Occipital lobe (tissue), 3 donors: Measurements from ENCODE around the gene KRT76. TPM values are rescaled to one million over a fixed set of nuclear protein-coding genes. Genes with fewer than 3 reads are reported as not detected.

ENCODE experiments used
- DNase-seq: peaks from one replicate; lab custom pipeline; 2025; lab: John Stamatoyannopoulos, UW
- small RNA-seq: library from RNA; depleted of rRNA; stranded (forward); fragments of <200 nt; gene quantifications from one replicate; pipeline ENCODE3, GENCODE V24; 2014
- total RNA-seq: library from RNA; depleted of rRNA; stranded (reverse); fragments of >200 nt; gene quantifications from one replicate; pipeline ENCODE4 v1.2.3, GENCODE V29; 2014

Gene KRT76
- total RNA-seq, 1 donor from 2014 or later = not detected

DNA sequence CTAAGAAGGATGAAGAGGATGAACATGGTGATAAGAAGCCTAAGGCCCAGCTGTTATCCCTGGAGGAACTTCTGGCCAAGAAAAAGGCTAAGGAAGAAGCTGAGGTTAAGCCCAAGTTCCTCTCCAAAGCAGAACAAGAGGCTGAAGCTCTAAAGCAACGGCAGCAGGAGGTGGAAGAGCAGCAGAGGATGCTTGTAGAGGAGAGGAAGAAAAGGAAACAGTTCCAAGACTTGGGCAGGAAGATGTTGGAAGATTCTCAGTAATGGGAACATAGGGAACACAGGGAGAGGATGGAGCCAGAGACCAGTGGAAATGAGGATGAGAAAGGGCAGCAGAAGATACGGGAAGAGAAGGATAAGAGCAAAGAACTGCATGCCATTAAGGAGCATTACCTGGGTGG is 46.4 kb downstream of the KRT76 start:
- no peak for DNase-seq

DNA sequence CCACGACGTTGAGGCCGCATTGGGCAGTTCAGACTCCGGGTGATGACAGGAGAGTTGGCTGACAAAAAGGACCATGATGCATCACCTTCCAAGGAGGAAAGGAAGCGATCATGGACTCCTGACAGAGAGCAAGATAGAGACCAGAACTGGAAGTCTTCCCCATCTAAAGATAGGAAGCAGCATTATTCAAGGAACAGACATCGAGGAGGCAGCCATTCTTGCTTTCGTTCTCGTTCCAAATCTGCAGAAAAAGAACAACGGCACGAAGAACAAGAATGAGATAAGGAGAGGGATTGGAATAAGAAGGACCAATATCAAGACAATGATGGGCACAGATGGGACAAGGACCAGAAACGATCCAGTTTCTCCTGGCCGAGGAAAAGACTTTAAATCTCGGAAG is 46.8 kb downstream of the KRT76 start:
- DNase-seq = no peak

DNA sequence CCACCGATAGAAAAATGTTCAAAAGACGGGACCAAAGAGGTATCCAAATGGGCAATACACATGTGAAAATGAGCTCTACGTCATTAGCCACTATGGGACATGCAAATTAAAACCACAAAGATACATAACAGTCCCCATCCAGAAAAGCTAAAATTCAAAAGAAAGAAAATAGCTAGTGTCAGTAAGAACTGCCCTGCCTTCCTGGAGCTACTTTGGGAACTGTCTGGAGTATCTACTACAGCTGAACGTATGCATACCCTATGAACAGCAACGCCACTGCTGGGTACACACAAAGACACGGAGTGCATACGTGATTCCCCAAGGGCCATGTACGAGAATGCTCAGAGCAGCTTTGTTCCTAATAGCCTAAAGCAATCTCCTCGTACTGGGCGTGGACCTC is 48.0 kb downstream of the KRT76 start:
- DNase-seq = no peak

DNA sequence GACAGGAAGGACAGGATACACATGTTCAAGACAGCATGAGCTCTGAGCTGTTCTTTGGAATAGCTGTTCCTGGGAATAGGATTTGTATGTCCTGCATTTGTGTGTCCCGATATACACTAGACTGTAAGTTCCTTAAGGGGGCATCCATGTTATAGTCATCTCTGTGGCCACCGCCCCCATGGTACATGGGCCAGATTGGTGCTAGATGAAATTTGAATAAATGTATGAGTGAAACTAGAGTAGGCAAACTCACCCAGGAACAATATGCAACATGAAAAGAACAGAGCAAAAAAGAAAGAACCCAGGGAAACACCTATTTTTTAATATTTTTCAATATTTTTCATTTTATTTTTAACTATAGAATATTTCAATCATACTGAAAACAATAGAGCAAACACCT is 48.8 kb downstream of the KRT76 start:
- no peak for DNase-seq

DNA sequence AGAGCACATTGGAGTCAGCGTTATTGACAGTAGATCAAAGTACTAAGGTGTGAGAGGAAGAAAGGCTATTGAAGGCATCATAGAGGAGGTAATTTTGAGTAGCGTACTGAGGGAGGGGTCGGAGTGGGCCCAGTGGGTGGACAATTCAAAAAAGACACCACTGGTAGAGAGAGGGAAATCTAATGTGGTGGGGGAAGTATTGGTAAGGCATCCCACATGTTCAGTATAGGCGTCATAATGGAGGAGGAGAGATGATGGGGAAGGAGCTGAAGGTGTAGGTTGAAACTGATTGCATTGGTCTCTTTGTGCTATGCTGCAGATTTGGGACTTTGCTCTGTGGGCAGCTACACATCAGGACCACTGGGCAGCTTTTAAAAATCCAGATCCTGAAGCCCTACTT is 50.1 kb downstream of the KRT76 start:
- DNase-seq = no peak

DNA sequence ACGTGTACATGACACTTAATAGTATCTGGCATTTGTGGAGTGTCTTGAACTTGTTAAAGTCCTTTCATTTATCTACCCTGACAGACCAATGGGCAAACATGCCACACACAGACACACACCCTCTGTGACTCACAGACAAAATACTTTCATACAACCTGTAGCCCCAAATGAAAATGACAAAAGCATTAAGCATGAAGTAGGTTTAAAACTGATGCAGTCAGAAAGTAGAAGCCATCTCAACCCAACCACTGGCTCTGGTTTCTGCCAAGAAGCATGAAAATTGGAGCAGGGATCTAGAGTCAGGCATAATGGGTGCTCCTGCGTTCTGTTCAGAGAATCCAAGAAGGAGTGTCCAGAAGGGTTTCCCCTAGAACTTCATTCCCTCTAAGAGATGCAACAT is 50.7 kb downstream of the KRT76 start:
- DNase-seq = no peak

DNA sequence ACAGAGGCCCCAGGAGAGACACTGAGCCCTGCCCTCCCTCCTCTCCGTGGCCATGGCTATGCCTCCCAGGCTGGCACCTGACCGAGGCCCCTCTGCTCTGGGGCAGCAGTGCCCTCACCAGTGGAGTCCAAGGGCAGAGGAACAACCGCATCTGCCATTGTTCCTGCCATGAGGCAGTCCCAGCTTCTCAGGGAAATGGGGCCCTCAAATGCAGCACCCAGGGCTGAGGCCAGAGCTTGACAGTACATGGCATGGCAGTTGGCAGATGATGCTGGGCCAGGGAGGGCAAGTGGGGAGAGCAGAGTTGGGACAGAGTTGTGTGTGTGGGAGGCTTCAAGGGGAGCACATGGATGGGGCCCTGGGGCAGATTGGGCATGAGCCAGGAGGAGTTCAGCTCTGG is 52.8 kb downstream of the KRT76 start:
- no peak for DNase-seq

DNA sequence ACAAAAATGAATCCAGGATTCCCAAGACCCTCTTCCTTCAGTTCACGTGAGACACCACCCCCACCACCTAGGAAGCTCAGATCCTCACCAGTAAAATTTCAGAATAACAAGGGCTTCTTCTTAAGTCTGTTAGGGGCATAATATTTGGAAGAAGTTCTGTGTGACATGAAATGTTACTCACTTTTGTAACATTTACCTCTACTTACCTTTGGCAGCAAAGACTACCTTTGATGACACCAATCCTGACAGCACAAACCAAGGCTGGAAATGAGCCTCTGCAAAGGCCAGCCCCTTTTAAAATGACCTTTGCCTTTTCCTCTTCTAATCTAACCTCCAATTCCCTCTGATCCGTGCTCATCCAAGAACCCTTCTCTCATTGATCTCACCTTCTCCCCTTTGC is 54.5 kb downstream of the KRT76 start:
- DNase-seq = no peak

DNA sequence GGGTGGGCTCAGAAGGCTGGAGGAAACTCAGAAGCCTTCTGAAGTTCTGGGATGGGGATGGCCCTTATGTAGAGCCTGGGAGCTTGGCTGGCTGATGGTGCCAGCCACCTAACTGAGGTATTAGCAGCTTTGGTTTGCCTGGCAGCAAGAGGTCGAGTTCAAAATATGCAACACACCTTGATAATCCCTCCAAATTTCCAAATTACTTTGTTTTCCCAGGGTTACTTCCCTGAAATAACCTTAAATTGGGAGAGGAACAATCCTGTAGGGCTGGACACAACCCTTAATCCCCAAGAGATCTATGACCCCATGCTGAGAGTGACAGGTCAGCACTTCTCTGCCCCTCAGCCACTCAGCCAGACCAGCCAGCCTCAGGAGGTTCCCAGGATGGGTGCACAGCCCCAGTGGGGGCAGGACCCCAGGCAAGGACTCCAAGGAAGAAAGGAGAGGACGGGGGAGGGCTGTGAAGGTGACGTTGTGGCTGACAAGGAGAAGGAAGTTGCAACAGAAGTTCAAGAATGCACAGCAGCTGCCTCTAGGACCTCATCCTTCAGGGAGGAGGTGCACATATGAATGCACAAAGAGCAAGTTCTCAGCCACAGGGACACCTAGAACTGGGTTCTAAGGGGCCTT is 55.2 kb downstream of the KRT76 start:
- DNase-seq = no peak

DNA sequence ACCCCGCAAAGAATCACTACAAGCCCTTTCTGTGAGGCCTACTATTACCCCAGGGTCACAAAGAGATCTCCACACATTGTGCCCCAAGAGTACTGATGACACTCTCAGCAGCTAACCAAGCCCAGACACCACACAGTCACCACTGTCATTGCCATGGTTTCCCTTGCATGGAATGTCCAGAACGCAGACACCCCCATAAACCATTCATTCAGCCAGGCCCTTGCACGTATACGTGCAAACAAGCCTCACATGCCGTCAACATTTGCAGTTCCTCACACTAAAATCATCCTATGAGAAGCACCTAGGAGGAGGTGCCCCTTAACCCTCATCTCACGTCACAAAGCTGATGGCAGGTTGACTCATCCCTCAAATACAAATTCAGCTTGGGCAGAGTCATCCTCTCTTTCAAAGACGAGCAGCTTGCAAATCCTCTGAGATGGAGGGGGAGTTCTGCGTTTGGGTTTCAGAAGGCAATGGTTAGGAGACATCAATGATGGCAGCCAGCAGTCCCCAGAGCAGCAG is 56.7 kb downstream of the KRT76 start:
- DNase-seq = no peak

Small RNAs within 50 kb of the gene (small RNA-seq; reads per million reads assigned to genes)
- gene AC107016.2 = not detected

Other genes with a start within 250 kb of the KRT76 start
- gene KRT71, start 224.2 kb downstream of the KRT76 start, total RNA-seq = not detected
- gene KRT74, start 203.5 kb downstream of the KRT76 start, total RNA-seq = not detected
- gene KRT72, start 175.9 kb downstream of the KRT76 start, total RNA-seq = not detected
- gene KRT73, start 158.8 kb downstream of the KRT76 start, total RNA-seq = not detected
- gene KRT2, start 125.1 kb downstream of the KRT76 start, total RNA-seq = not detected
- gene KRT1, start 96.9 kb downstream of the KRT76 start, total RNA-seq = 0.16 TPM
- gene KRT77, start 73.8 kb downstream of the KRT76 start, total RNA-seq = not detected
- gene KRT3, start 18.8 kb upstream of the KRT76 start, total RNA-seq = not detected
- 0.94 TPM for gene KRT4, start 36.8 kb upstream of the KRT76 start, total RNA-seq
- gene KRT79, start 57.0 kb upstream of the KRT76 start, total RNA-seq = not detected
- gene KRT78, start 71.6 kb upstream of the KRT76 start, total RNA-seq = 1.9 TPM
- not detected for gene KRT8, start 127.7 kb upstream of the KRT76 start, total RNA-seq
- gene KRT18, start 171.8 kb upstream of the KRT76 start, total RNA-seq = 1.6 TPM
- gene EIF4B, start 229.1 kb upstream of the KRT76 start, total RNA-seq = 1,381 TPM